ENCODE results near the gene FAM168A. TPM values are rescaled to one million over a fixed set of nuclear protein-coding genes. Genes with fewer than 3 reads are reported as not detected.

Gene FAM168A
- total RNA-seq, 4 donors from 2014 or later: 17.7 to 40.1 (median 22.2) TPM

GRCh38 chr11:73384872-73385689 lies 212.8 kb downstream of the FAM168A start:
- Histone ChIP-seq H3K4me1 (peaks cover 82% of the 10 kb centered on the region), H3K4me3 (no peak overlapping the region)
- DNase-seq (ENCODE audit: low spot score in 2 of 2): no peak

DNA sequence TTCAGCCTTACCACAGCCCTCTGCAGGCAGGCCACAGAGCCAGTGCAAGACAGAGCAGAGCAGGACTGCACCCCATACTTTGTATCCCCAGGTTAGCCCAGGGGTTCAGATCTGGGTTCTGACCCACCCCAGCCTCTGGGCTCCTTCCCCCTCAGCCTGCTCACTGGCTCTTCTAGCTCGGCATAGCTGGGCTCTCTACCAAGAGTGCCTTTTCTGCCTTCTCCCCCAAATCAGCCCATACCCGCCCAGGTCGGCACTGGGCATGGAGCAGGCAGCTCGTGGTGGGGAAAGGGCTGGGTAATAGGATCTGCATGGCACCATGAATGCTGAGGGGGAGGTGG lies 213.4 kb downstream of the FAM168A start:
- Histone ChIP-seq H3K36me3 (no peaks in the 10 kb centered on the region), H3K27me3 (no peaks in the 10 kb centered on the region), H3K4me3 (no peak overlapping the region), H3K4me1 (peaks cover 79% of the 10 kb centered on the region), H3K27ac (peak overlapping the region; percentile 52), H3K9me3 (no peaks in the 10 kb centered on the region)
- TF ChIP-seq POLR2AphosphoS5 (IDR thresholded peaks at IDR 0.05) (no peak), POLR2A (IDR thresholded peaks at IDR 0.05) (no peak), EP300 (IDR thresholded peaks at IDR 0.05) (no peak)
- TF ChIP-seq, protein P1, sequence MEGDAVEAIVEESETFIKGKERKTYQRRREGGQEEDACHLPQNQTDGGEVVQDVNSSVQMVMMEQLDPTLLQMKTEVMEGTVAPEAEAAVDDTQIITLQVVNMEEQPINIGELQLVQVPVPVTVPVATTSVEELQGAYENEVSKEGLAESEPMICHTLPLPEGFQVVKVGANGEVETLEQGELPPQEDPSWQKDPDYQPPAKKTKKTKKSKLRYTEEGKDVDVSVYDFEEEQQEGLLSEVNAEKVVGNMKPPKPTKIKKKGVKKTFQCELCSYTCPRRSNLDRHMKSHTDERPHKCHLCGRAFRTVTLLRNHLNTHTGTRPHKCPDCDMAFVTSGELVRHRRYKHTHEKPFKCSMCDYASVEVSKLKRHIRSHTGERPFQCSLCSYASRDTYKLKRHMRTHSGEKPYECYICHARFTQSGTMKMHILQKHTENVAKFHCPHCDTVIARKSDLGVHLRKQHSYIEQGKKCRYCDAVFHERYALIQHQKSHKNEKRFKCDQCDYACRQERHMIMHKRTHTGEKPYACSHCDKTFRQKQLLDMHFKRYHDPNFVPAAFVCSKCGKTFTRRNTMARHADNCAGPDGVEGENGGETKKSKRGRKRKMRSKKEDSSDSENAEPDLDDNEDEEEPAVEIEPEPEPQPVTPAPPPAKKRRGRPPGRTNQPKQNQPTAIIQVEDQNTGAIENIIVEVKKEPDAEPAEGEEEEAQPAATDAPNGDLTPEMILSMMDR (IDR thresholded peaks at IDR 0.05): no peak
- WGBS: 76% methylated on average over 4 of the region's 4 CpGs
- no peak for DNase-seq (ENCODE audit: low spot score in 2 of 2)

More at GRCh38 chr11:73384872-73385689, 212.8 kb downstream of the FAM168A start:
- WGBS: 51% methylated on average over 21 of the region's 21 CpGs
- no peaks in the 10 kb centered on the region for H3K36me3 ChIP-seq
- no peaks in the 10 kb centered on the region for H3K9me3 ChIP-seq
- H3K27ac ChIP-seq: peak overlapping the region; percentile 52
- no peaks in the 10 kb centered on the region for H3K27me3 ChIP-seq
- TF ChIP-seq, protein P1 (IDR thresholded peaks at IDR 0.05): no peak
- TF ChIP-seq POLR2AphosphoS5 (IDR thresholded peaks at IDR 0.05) (no peak), POLR2A (IDR thresholded peaks at IDR 0.05) (no peak), EP300 (IDR thresholded peaks at IDR 0.05) (no peak)

- DNase-seq (ENCODE audit: low spot score in 2 of 2): no peak
- TF ChIP-seq POLR2AphosphoS5 (IDR thresholded peaks at IDR 0.05) (no peak), POLR2A (IDR thresholded peaks at IDR 0.05) (no peak), EP300 (IDR thresholded peaks at IDR 0.05) (no peak)
- TF ChIP-seq, protein P1 (IDR thresholded peaks at IDR 0.05): no peak
These were observed 213.8 kb downstream of the FAM168A start for GRCh38 chr11:73384125-73384441.

GRCh38 chr11:73383249-73384124 lies 214.4 kb downstream of the FAM168A start:
- Histone ChIP-seq H3K27me3 (no peaks in the 10 kb centered on the region), H3K27ac (no peak overlapping the region), H3K36me3 (no peaks in the 10 kb centered on the region), H3K9me3 (no peaks in the 10 kb centered on the region), H3K4me1 (peaks cover 69% of the 10 kb centered on the region), H3K4me3 (no peak overlapping the region)
- DNase-seq (ENCODE audit: low spot score in 2 of 2): no peak
- TF ChIP-seq EP300 (IDR thresholded peaks at IDR 0.05) (no peak), POLR2A (IDR thresholded peaks at IDR 0.05) (no peak), POLR2AphosphoS5 (IDR thresholded peaks at IDR 0.05) (no peak)
- TF ChIP-seq, protein P1 (IDR thresholded peaks at IDR 0.05): no peak
- 46% methylated on average over 4 of the region's 9 CpGs for WGBS

More at GRCh38 chr11:73384125-73384441, 213.8 kb downstream of the FAM168A start:
- Histone ChIP-seq H3K9me3 (no peaks in the 10 kb centered on the region), H3K36me3 (no peaks in the 10 kb centered on the region), H3K4me1 (peaks cover 75% of the 10 kb centered on the region), H3K27ac (no peak overlapping the region), H3K27me3 (no peaks in the 10 kb centered on the region), H3K4me3 (no peak overlapping the region)
- 98% methylated on average over 7 of the region's 7 CpGs for WGBS

DNA sequence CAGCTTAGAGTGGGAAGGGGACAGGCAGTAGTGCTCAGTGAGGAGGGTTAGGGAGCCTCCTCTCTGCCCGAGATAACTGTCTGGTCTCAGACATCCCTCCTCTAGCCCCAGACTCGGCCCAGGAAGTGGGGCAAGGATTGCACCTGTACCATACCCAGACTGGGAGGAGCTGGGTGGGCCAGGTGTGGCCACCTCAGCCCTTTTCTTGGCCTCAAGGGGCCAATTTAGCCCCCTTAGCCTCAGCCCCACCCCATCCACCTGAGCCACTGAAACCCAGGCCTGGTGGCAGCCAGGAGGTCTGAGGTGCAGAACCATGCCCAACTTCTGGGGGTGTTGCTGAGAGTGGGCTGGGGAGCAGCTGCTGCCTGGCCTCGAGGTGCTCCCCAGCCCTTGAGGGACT lies 215.2 kb downstream of the FAM168A start:
- no peak overlapping the region for H3K4me3 ChIP-seq
- DNase-seq (ENCODE audit: low spot score in 2 of 2): no peak
- H3K36me3 ChIP-seq: no peaks in the 10 kb centered on the region
- no peak for TF ChIP-seq POLR2A (IDR thresholded peaks at IDR 0.05)
- no peak for TF ChIP-seq EP300 (IDR thresholded peaks at IDR 0.05)
- TF ChIP-seq POLR2AphosphoS5 (IDR thresholded peaks at IDR 0.05): no peak
- TF ChIP-seq, protein P1 (IDR thresholded peaks at IDR 0.05): no peak
- no peaks in the 10 kb centered on the region for H3K27me3 ChIP-seq
- peaks cover 64% of the 10 kb centered on the region for H3K4me1 ChIP-seq
- WGBS: 83% methylated on average over 1 of the region's 3 CpGs
- H3K27ac ChIP-seq: no peak overlapping the region
- H3K9me3 ChIP-seq: no peaks in the 10 kb centered on the region
